Astrocyte (in vitro differentiated cells and primary cell): ENCODE data around the gene UGT2B15. TPM values are rescaled to one million over a fixed set of nuclear protein-coding genes. Genes with fewer than 3 reads are reported as not detected.

Source experiments
- DNase-seq: peaks from one replicate; pipeline ENCODE4 v3.0.0-alpha.2; 2010; ENCODE audit warnings: low read depth
- FAIRE-seq: peaks from 2 replicates; lab custom pipeline; 2011; peaks lifted over from hg19 to GRCh38; lab: Jason Lieb, UNC
- H2AFZ ChIP-seq: 2 replicates; pipeline ENCODE4 v1.6.0; 2012; ENCODE audit warnings: low read depth, low read length, inconsistent platforms
- H3K27ac ChIP-seq: 2 replicates; pipeline ENCODE4 v1.5.1; 2011; ENCODE audit warnings: low read depth, low read length, inconsistent platforms
- H3K27me3 ChIP-seq: 2 replicates; pipeline ENCODE4 v1.6.0; 2011; ENCODE audit warnings: low read length, inconsistent platforms; ENCODE audit not compliant: insufficient read depth
- H3K36me3 ChIP-seq: 2 replicates; pipeline ENCODE4 v1.5.1; 2011; ENCODE audit warnings: low read length, inconsistent platforms; ENCODE audit not compliant: insufficient read depth
- H3K4me1 ChIP-seq: 2 replicates; pipeline ENCODE4 v1.5.1; 2011; ENCODE audit warnings: low read length, inconsistent platforms; ENCODE audit not compliant: insufficient read depth
- H3K4me2 ChIP-seq: 2 replicates; pipeline ENCODE4 v1.6.0; 2012; ENCODE audit warnings: low read length, inconsistent platforms
- H3K4me3 ChIP-seq: 2 replicates; pipeline ENCODE4 v1.5.1; 2011; ENCODE audit warnings: low read depth, mild to moderate bottlenecking, low read length, inconsistent platforms; ENCODE audit not compliant: insufficient read depth
- H3K79me2 ChIP-seq: 2 replicates; pipeline ENCODE4 v1.6.0; 2012; ENCODE audit warnings: mild to moderate bottlenecking, low read length, inconsistent platforms; ENCODE audit not compliant: insufficient read depth
- H3K9ac ChIP-seq: 2 replicates; pipeline ENCODE4 v1.6.0; 2012; ENCODE audit warnings: mild to moderate bottlenecking, low read length, inconsistent platforms
- H3K9me3 ChIP-seq: 2 replicates; pipeline ENCODE4 v1.5.1; 2012; ENCODE audit warnings: low read depth, mild to moderate bottlenecking, low read length, inconsistent platforms; ENCODE audit not compliant: insufficient read depth
- H4K20me1 ChIP-seq: 2 replicates; pipeline ENCODE4 v1.6.0; 2012; ENCODE audit warnings: low read length, inconsistent platforms; ENCODE audit not compliant: insufficient read depth
- H3K27ac Mint-ChIP-seq: one replicate; pipeline ENCODE4 v1.8.0; 2021; ENCODE audit warnings: mild to moderate bottlenecking, mixed read lengths; ENCODE audit not compliant: unreplicated experiment
- H3K27me3 Mint-ChIP-seq: one replicate; pipeline ENCODE4 v1.8.0; 2021; ENCODE audit warnings: low read depth, mixed read lengths; ENCODE audit not compliant: unreplicated experiment
- H3K36me3 Mint-ChIP-seq: one replicate; pipeline ENCODE4 v1.8.0; 2021; ENCODE audit warnings: low read depth, mixed read lengths; ENCODE audit not compliant: unreplicated experiment
- H3K4me1 Mint-ChIP-seq: one replicate; pipeline ENCODE4 v1.8.0; 2021; ENCODE audit warnings: low read depth, mixed read lengths; ENCODE audit not compliant: unreplicated experiment
- H3K4me3 Mint-ChIP-seq: one replicate; pipeline ENCODE4 v1.8.0; 2021; ENCODE audit warnings: mild to moderate bottlenecking, moderate library complexity, mixed read lengths; ENCODE audit not compliant: unreplicated experiment
- H3K9me3 Mint-ChIP-seq: one replicate; pipeline ENCODE4 v1.8.0; 2021; ENCODE audit warnings: mild to moderate bottlenecking, mixed read lengths; ENCODE audit not compliant: unreplicated experiment
- EZH2 ChIP-seq: IDR thresholded peaks from 2 replicates; pipeline ENCODE4 v1.6.1; 2012; ENCODE audit warnings: mild to moderate bottlenecking, low read length, inconsistent platforms; ENCODE audit not compliant: insufficient read depth
- total RNA-seq: library from RNA; stranded (reverse); gene quantifications from 2 replicates; pipeline ENCODE4 v1.2.1, GENCODE V29; 2021
- TF ChIP-seq, protein P1 (sequence below): IDR thresholded peaks from 2 replicates; pipeline ENCODE4 v1.5.1; 2011; ENCODE audit warnings: low read depth, mild to moderate bottlenecking, inconsistent platforms, low read length, moderate library complexity; ENCODE audit not compliant: insufficient read depth

Gene UGT2B15
- total RNA-seq, 1 donor from 2014 or later = not detected

- no peak overlapping the region for H3K27ac Mint-ChIP-seq
- H3K9me3 ChIP-seq = no peaks in the 10 kb centered on the region
- no peaks in the 10 kb centered on the region for H3K27me3 ChIP-seq
- no peak for DNase-seq
- H3K79me2 ChIP-seq = no peaks in the 10 kb centered on the region
- H3K4me1 Mint-ChIP-seq = no peaks in the 10 kb centered on the region
- H3K9me3 Mint-ChIP-seq = no peaks in the 10 kb centered on the region
- no peak overlapping the region for H2AFZ ChIP-seq
- TF ChIP-seq, protein P1, sequence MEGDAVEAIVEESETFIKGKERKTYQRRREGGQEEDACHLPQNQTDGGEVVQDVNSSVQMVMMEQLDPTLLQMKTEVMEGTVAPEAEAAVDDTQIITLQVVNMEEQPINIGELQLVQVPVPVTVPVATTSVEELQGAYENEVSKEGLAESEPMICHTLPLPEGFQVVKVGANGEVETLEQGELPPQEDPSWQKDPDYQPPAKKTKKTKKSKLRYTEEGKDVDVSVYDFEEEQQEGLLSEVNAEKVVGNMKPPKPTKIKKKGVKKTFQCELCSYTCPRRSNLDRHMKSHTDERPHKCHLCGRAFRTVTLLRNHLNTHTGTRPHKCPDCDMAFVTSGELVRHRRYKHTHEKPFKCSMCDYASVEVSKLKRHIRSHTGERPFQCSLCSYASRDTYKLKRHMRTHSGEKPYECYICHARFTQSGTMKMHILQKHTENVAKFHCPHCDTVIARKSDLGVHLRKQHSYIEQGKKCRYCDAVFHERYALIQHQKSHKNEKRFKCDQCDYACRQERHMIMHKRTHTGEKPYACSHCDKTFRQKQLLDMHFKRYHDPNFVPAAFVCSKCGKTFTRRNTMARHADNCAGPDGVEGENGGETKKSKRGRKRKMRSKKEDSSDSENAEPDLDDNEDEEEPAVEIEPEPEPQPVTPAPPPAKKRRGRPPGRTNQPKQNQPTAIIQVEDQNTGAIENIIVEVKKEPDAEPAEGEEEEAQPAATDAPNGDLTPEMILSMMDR = no peak
- TF ChIP-seq EZH2 = no peak
- no peaks in the 10 kb centered on the region for H3K4me1 ChIP-seq
- H3K4me2 ChIP-seq = no peak overlapping the region
- no peaks in the 10 kb centered on the region for H3K36me3 ChIP-seq
- H3K27me3 Mint-ChIP-seq = no peaks in the 10 kb centered on the region
- no peaks in the 10 kb centered on the region for H4K20me1 ChIP-seq
- no peaks in the 10 kb centered on the region for H3K36me3 Mint-ChIP-seq
- H3K9ac ChIP-seq = no peak overlapping the region
- no peak overlapping the region for H3K4me3 Mint-ChIP-seq
- no peak overlapping the region for H3K27ac ChIP-seq
- no peak overlapping the region for H3K4me3 ChIP-seq
- FAIRE-seq = no peak
Observed at GRCh38 chr4:68717999-68718398, 47.5 kb upstream of the UGT2B15 start.

GRCh38 chr4:68714400-68714799 is 43.9 kb upstream of the UGT2B15 start:
- TF ChIP-seq, protein P1 = no peak
- TF ChIP-seq EZH2 = no peak
- Mint-ChIP-seq H3K9me3 (no peaks in the 10 kb centered on the region), H3K36me3 (no peaks in the 10 kb centered on the region), H3K4me3 (no peak overlapping the region), H3K27me3 (no peaks in the 10 kb centered on the region), H3K27ac (no peak overlapping the region), H3K4me1 (no peaks in the 10 kb centered on the region)
- H2AFZ ChIP-seq = no peak overlapping the region
- H3K36me3 ChIP-seq = no peaks in the 10 kb centered on the region
- no peaks in the 10 kb centered on the region for H3K79me2 ChIP-seq
- H3K4me3 ChIP-seq = no peak overlapping the region
- no peaks in the 10 kb centered on the region for H3K27me3 ChIP-seq
- FAIRE-seq (no peak), DNase-seq (no peak)
- no peaks in the 10 kb centered on the region for H3K4me1 ChIP-seq
- no peaks in the 10 kb centered on the region for H4K20me1 ChIP-seq
- H3K27ac ChIP-seq = no peak overlapping the region
- H3K4me2 ChIP-seq = no peak overlapping the region
- no peaks in the 10 kb centered on the region for H3K9me3 ChIP-seq
- H3K9ac ChIP-seq = no peak overlapping the region

- Histone ChIP-seq H3K36me3 (no peaks in the 10 kb centered on the region), H4K20me1 (no peaks in the 10 kb centered on the region), H3K27me3 (no peaks in the 10 kb centered on the region), H3K4me3 (no peak overlapping the region), H3K79me2 (no peaks in the 10 kb centered on the region), H2AFZ (no peak overlapping the region), H3K9ac (no peak overlapping the region), H3K27ac (no peak overlapping the region), H3K9me3 (no peaks in the 10 kb centered on the region), H3K4me1 (no peaks in the 10 kb centered on the region), H3K4me2 (no peak overlapping the region)
- FAIRE-seq (no peak), DNase-seq (no peak)
- Mint-ChIP-seq H3K9me3 (no peaks in the 10 kb centered on the region), H3K27me3 (no peaks in the 10 kb centered on the region), H3K4me1 (no peaks in the 10 kb centered on the region), H3K4me3 (no peak overlapping the region), H3K36me3 (no peaks in the 10 kb centered on the region), H3K27ac (no peak overlapping the region)
- TF ChIP-seq EZH2 = no peak
- TF ChIP-seq, protein P1 = no peak
Observed at GRCh38 chr4:68712207-68712606, 41.8 kb upstream of the UGT2B15 start.
